Measurements from ENCODE around the gene OPN4.

OPN4 gene

DNA sequence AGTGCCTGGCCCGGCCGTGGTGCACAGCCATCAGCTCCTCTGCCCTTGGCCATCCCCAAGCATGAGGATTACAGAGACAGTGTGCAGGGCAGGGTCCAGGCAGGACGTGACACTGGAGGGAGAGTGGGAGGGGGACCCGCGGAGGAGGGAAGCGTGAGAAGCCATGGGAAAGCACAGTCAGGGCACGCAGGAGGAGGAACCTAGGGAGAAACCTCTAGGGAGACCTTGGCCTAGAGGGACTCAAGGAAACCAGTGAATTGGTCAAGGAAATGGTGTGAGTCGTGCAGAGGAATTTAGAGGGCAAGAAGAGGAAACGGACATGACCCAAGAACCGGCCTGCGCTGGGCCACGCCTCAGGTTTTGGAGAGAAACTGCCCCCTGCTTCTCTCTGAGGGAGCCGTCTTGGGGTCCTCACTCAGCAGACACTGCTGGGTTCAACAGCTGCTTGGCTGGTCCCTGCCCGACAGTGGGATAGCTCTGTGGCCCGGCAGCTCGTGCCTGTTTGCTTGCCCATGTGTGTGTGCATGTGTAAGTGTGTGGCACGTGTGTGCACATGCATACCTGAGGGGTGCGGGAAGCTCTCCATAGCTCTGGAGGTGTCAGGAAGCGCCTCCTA, 3.2 kb downstream of the OPN4 start:
- Histone ChIP-seq H2AFZ (ENCODE audit: low read depth, low read length) (no peak overlapping the region), H3K9me3 (ENCODE audit: insufficient read depth, low read length, severe bottlenecking) (no peaks in the 10 kb centered on the region), H4K20me1 (ENCODE audit: insufficient read depth, low read length) (no peaks in the 10 kb centered on the region), H3K9ac (ENCODE audit: low read depth, low read length) (no peak overlapping the region), H3K36me3 (ENCODE audit: insufficient read depth, low read length) (no peaks in the 10 kb centered on the region), H3K27me3 (ENCODE audit: insufficient read depth, low read length, poor library complexity) (peaks cover 4% of the 10 kb centered on the region), H3K79me2 (ENCODE audit: insufficient read depth, low read length) (no peaks in the 10 kb centered on the region), H3K4me1 (ENCODE audit: insufficient read depth, low read length) (no peaks in the 10 kb centered on the region), H3K27ac (ENCODE audit: low read length) (no peak overlapping the region), H3K4me3 (ENCODE audit: low read depth in 1 of 2, low read length in 2 of 2) (no peak overlapping the region), H3K4me2 (ENCODE audit: insufficient read depth, low read length) (no peak overlapping the region)
- no peak for ATAC-seq (ENCODE audit: insufficient read depth, low read depth)
- TF ChIP-seq, protein P1, sequence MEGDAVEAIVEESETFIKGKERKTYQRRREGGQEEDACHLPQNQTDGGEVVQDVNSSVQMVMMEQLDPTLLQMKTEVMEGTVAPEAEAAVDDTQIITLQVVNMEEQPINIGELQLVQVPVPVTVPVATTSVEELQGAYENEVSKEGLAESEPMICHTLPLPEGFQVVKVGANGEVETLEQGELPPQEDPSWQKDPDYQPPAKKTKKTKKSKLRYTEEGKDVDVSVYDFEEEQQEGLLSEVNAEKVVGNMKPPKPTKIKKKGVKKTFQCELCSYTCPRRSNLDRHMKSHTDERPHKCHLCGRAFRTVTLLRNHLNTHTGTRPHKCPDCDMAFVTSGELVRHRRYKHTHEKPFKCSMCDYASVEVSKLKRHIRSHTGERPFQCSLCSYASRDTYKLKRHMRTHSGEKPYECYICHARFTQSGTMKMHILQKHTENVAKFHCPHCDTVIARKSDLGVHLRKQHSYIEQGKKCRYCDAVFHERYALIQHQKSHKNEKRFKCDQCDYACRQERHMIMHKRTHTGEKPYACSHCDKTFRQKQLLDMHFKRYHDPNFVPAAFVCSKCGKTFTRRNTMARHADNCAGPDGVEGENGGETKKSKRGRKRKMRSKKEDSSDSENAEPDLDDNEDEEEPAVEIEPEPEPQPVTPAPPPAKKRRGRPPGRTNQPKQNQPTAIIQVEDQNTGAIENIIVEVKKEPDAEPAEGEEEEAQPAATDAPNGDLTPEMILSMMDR (IDR thresholded peaks at IDR 0.05; ENCODE audit: borderline replicate concordance, extremely low read depth, low read length, poor library complexity, severe bottlenecking) = no peak
- no peak for TF ChIP-seq EZH2 (IDR thresholded peaks at IDR 0.05; ENCODE audit: borderline replicate concordance, low read depth, low read length, severe bottlenecking)
- DNase-seq = no peak

GRCh38 chr10:86658261-86658741, 4.0 kb downstream of the OPN4 start:
- H2AFZ ChIP-seq (ENCODE audit: low read depth, low read length) = no peak overlapping the region
- H3K4me3 ChIP-seq (ENCODE audit: low read depth in 1 of 2, low read length in 2 of 2) = no peak overlapping the region
- H3K4me2 ChIP-seq (ENCODE audit: insufficient read depth, low read length) = no peak overlapping the region
- no peak overlapping the region for H3K9ac ChIP-seq (ENCODE audit: low read depth, low read length)
- ATAC-seq (ENCODE audit: insufficient read depth, low read depth) (no peak), DNase-seq (no peak)
- H4K20me1 ChIP-seq (ENCODE audit: insufficient read depth, low read length) = no peaks in the 10 kb centered on the region
- H3K9me3 ChIP-seq (ENCODE audit: insufficient read depth, low read length, severe bottlenecking) = no peaks in the 10 kb centered on the region
- H3K4me1 ChIP-seq (ENCODE audit: insufficient read depth, low read length) = no peaks in the 10 kb centered on the region
- TF ChIP-seq, protein P1 (IDR thresholded peaks at IDR 0.05; ENCODE audit: borderline replicate concordance, extremely low read depth, low read length, poor library complexity, severe bottlenecking) = no peak
- H3K27ac ChIP-seq (ENCODE audit: low read length) = no peak overlapping the region
- H3K79me2 ChIP-seq (ENCODE audit: insufficient read depth, low read length) = no peaks in the 10 kb centered on the region
- H3K27me3 ChIP-seq (ENCODE audit: insufficient read depth, low read length, poor library complexity) = peaks cover 4% of the 10 kb centered on the region
- H3K36me3 ChIP-seq (ENCODE audit: insufficient read depth, low read length) = no peaks in the 10 kb centered on the region

DNA sequence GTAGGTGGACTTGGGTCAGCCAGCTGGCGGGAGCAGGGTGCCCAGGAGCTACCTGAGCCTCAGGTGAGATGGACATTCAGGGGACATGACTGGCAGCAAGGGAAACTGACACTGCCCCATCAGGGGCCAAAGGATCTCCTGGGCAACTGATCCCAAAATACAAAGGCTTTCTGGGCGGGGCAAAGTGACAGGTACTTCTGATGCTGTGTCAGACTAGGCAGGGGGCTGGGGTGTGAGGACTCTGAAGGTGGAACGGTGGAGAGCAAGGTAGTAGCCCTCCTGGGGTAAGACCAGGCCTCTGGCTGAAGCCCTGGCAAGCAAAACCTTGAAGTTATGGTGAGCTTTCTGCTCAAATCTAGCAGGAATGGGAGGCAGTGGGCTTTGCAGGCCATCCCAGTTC, 4.4 kb downstream of the OPN4 start:
- Histone ChIP-seq H2AFZ (ENCODE audit: low read depth, low read length) (no peak overlapping the region), H3K36me3 (ENCODE audit: insufficient read depth, low read length) (no peaks in the 10 kb centered on the region), H3K79me2 (ENCODE audit: insufficient read depth, low read length) (no peaks in the 10 kb centered on the region), H3K4me3 (ENCODE audit: low read depth in 1 of 2, low read length in 2 of 2) (no peak overlapping the region), H3K9ac (ENCODE audit: low read depth, low read length) (no peak overlapping the region), H3K27ac (ENCODE audit: low read length) (no peak overlapping the region), H3K4me1 (ENCODE audit: insufficient read depth, low read length) (no peaks in the 10 kb centered on the region), H3K9me3 (ENCODE audit: insufficient read depth, low read length, severe bottlenecking) (no peaks in the 10 kb centered on the region), H3K27me3 (ENCODE audit: insufficient read depth, low read length, poor library complexity) (peaks cover 4% of the 10 kb centered on the region), H3K4me2 (ENCODE audit: insufficient read depth, low read length) (no peak overlapping the region), H4K20me1 (ENCODE audit: insufficient read depth, low read length) (no peaks in the 10 kb centered on the region)
- no peak for TF ChIP-seq EZH2 (IDR thresholded peaks at IDR 0.05; ENCODE audit: borderline replicate concordance, low read depth, low read length, severe bottlenecking)
- TF ChIP-seq, protein P1 (IDR thresholded peaks at IDR 0.05; ENCODE audit: borderline replicate concordance, extremely low read depth, low read length, poor library complexity, severe bottlenecking) = no peak
- ATAC-seq (ENCODE audit: insufficient read depth, low read depth) = no peak
- no peak for DNase-seq
